H9 (cell line): ENCODE measurements around the gene CDH4. TPM values are rescaled to one million over a fixed set of nuclear protein-coding genes. Genes with fewer than 3 reads are reported as not detected.

ENCODE experiments used
- DNase-seq: peaks from one replicate; pipeline ENCODE4 v3.0.0-alpha.2; 2017
- H2AFZ ChIP-seq: one replicate; pipeline ENCODE4 v1.6.1; 2013; ENCODE audit warnings: mild to moderate bottlenecking, low read length, control low read depth, moderate library complexity
- H2AK5ac ChIP-seq: 2 replicates; pipeline ENCODE4 v1.6.1; 2013; ENCODE audit warnings: low read length, control low read depth, mixed read lengths; ENCODE audit not compliant: insufficient read length
- H2BK120ac ChIP-seq: one replicate; pipeline ENCODE4 v1.6.1; 2013; ENCODE audit warnings: low read depth, mild to moderate bottlenecking, low read length, control low read depth, inconsistent platforms; ENCODE audit not compliant: poor library complexity, severe bottlenecking
- H2BK12ac ChIP-seq: 2 replicates; pipeline ENCODE4 v1.6.1; 2013; ENCODE audit warnings: low read length, control low read depth, mixed read lengths, low read depth; ENCODE audit not compliant: insufficient read length
- H2BK15ac ChIP-seq: 2 replicates; pipeline ENCODE4 v1.6.1; 2013; ENCODE audit warnings: low read depth, low read length, control low read depth
- H2BK20ac ChIP-seq: one replicate; pipeline ENCODE4 v1.6.1; 2013; ENCODE audit warnings: low read depth, mild to moderate bottlenecking, low read length, control low read depth, inconsistent platforms; ENCODE audit not compliant: poor library complexity, severe bottlenecking
- H2BK5ac ChIP-seq: 2 replicates; pipeline ENCODE4 v1.6.1; 2013; ENCODE audit warnings: low read length, control low read depth, mixed read lengths; ENCODE audit not compliant: insufficient read length
- H3K14ac ChIP-seq: 2 replicates; pipeline ENCODE4 v1.6.1; 2013; ENCODE audit warnings: low read length, control low read depth; ENCODE audit not compliant: insufficient read depth
- H3K18ac ChIP-seq: 2 replicates; pipeline ENCODE4 v1.6.1; 2013; ENCODE audit warnings: low read depth, mild to moderate bottlenecking, mixed read lengths, low read length, control low read depth; ENCODE audit not compliant: insufficient read length
- H3K23ac ChIP-seq: 2 replicates; pipeline ENCODE4 v1.6.1; 2013; ENCODE audit warnings: low read length, control low read depth, mixed read lengths, low read depth; ENCODE audit not compliant: insufficient read length
- H3K23me2 ChIP-seq: 2 replicates; pipeline ENCODE4 v1.6.1; 2013; ENCODE audit warnings: low read depth, mild to moderate bottlenecking, mixed read lengths, low read length, control low read depth; ENCODE audit not compliant: insufficient read length, poor library complexity, severe bottlenecking
- H3K27ac ChIP-seq: 2 replicates; pipeline ENCODE4 v1.5.1; 2013; ENCODE audit warnings: low read length, control low read depth, mixed read lengths, low read depth; ENCODE audit not compliant: insufficient read length
- H3K27me3 ChIP-seq: 2 replicates; pipeline ENCODE4 v1.6.1; 2013; ENCODE audit warnings: low read length, control low read depth, inconsistent platforms; ENCODE audit not compliant: insufficient read depth
- H3K4ac ChIP-seq: 2 replicates; pipeline ENCODE4 v1.6.1; 2013; ENCODE audit warnings: low read depth, mild to moderate bottlenecking, control low read depth, inconsistent platforms, low read length, moderate library complexity
- H3K4me1 ChIP-seq: 2 replicates; pipeline ENCODE4 v1.6.1; 2013; ENCODE audit warnings: low read length, control low read depth, inconsistent platforms; ENCODE audit not compliant: insufficient read depth
- H3K4me2 ChIP-seq: 2 replicates; pipeline ENCODE4 v1.6.1; 2013; ENCODE audit warnings: low read length, control low read depth, mixed read lengths; ENCODE audit not compliant: insufficient read length, insufficient read depth
- H3K56ac ChIP-seq: 2 replicates; pipeline ENCODE4 v1.6.1; 2013; ENCODE audit warnings: low read depth, mild to moderate bottlenecking, mixed read lengths, low read length, control low read depth; ENCODE audit not compliant: insufficient read length
- H3K79me1 ChIP-seq: 2 replicates; pipeline ENCODE4 v1.6.1; 2013; ENCODE audit warnings: low read depth, mild to moderate bottlenecking, moderate library complexity, low read length, control low read depth, inconsistent platforms; ENCODE audit not compliant: insufficient read depth, poor library complexity, severe bottlenecking
- H3K79me2 ChIP-seq: 2 replicates; pipeline ENCODE4 v1.6.1; 2013; ENCODE audit warnings: low read length, control low read depth, inconsistent platforms; ENCODE audit not compliant: insufficient read depth
- H3K9ac ChIP-seq: 2 replicates; pipeline ENCODE4 v1.6.1; 2013; ENCODE audit warnings: low read length, control low read depth, mixed read lengths; ENCODE audit not compliant: insufficient read length; ENCODE audit errors: extremely low read depth
- H3K9me3 ChIP-seq: one replicate; pipeline ENCODE4 v1.6.1; 2013; ENCODE audit warnings: low read depth, low read length, inconsistent platforms; ENCODE audit not compliant: control insufficient read depth
- H3T11ph ChIP-seq: one replicate; pipeline ENCODE4 v1.6.1; 2013; ENCODE audit warnings: mild to moderate bottlenecking, low read length, control low read depth, inconsistent platforms
- H4K20me1 ChIP-seq: one replicate; pipeline ENCODE4 v1.6.1; 2013; ENCODE audit not compliant: control insufficient read depth, insufficient read length, insufficient read depth
- H4K5ac ChIP-seq: 2 replicates; pipeline ENCODE4 v1.6.1; 2013; ENCODE audit warnings: low read depth, mild to moderate bottlenecking, mixed read lengths, low read length, control low read depth; ENCODE audit not compliant: insufficient read length
- H4K8ac ChIP-seq: replicated peaks from 2 replicates; pipeline ENCODE4 v1.6.1; 2013; ENCODE audit warnings: low read length, control low read depth, mixed read lengths, low read depth; ENCODE audit not compliant: insufficient read length
- H4K91ac ChIP-seq: 2 replicates; pipeline ENCODE4 v1.6.1; 2013; ENCODE audit warnings: low read depth, mild to moderate bottlenecking, moderate library complexity, mixed read lengths, low read length, control low read depth; ENCODE audit not compliant: insufficient read length
- H3K27ac Mint-ChIP-seq, 3 experiments: 2 replicates in 2 of 3; 3 replicates in 1 of 3; pipeline ENCODE4 v1.8.0; 2020 to 2021; ENCODE audit warnings: mixed read lengths in 3 of 3, mild to moderate bottlenecking in 1 of 3, moderate library complexity in 1 of 3
- H3K27me3 Mint-ChIP-seq: 2 replicates; pipeline ENCODE4 v1.8.0; 2021; ENCODE audit warnings: low read depth, mild to moderate bottlenecking, moderate library complexity, mixed read lengths
- H3K36me3 Mint-ChIP-seq, 3 experiments: 2 replicates in 2 of 3; 3 replicates in 1 of 3; pipeline ENCODE4 v1.8.0; 2020 to 2021; ENCODE audit warnings: low read depth in 3 of 3, mixed read lengths in 3 of 3; ENCODE audit not compliant: insufficient read depth in 1 of 3
- H3K4me1 Mint-ChIP-seq, 2 experiments: 2 replicates each; pipeline ENCODE4 v1.8.0; 2020; ENCODE audit warnings: mixed read lengths in 2 of 2
- H3K4me3 Mint-ChIP-seq, 2 experiments: 2 replicates in 1 of 2; 3 replicates in 1 of 2; pipeline ENCODE4 v1.8.0; 2020 to 2021; ENCODE audit warnings: mild to moderate bottlenecking in 2 of 2, mixed read lengths in 2 of 2, moderate library complexity in 1 of 2
- H3K9me3 Mint-ChIP-seq, 2 experiments: 2 replicates in 1 of 2; 3 replicates in 1 of 2; pipeline ENCODE4 v1.8.0; 2020; ENCODE audit warnings: mild to moderate bottlenecking in 2 of 2, mixed read lengths in 2 of 2, moderate library complexity in 1 of 2
- CTCF ChIP-seq: fragments of 200-600 bp; sonication (generic); conservative IDR thresholded peaks from 3 replicates; pipeline ENCODE4 v1.8.0; 2021; ENCODE audit warnings: antibody characterized with exemption, mild to moderate bottlenecking
- WGBS: extraction: QIAGEN DNeasy Blood & Tissue Kit; methylation state at CpG from one replicate; pipeline ENCODE4 v1.1.7; 2013; ENCODE audit warnings: missing lambda C conversion rate, low lambda C conversion rate, mixed read lengths; ENCODE audit not compliant: insufficient read length; ENCODE audit errors: extremely low coverage; 5-methylcytosine and 5-hydroxymethylcytosine counted together
- total RNA-seq: library from RNA; stranded (reverse); gene quantifications from 2 replicates; pipeline ENCODE4 v1.2.1, GENCODE V29; 2021

The CDH4 gene
- total RNA-seq, 1 experiment from 2014 or later = 3.0 TPM

DNA sequence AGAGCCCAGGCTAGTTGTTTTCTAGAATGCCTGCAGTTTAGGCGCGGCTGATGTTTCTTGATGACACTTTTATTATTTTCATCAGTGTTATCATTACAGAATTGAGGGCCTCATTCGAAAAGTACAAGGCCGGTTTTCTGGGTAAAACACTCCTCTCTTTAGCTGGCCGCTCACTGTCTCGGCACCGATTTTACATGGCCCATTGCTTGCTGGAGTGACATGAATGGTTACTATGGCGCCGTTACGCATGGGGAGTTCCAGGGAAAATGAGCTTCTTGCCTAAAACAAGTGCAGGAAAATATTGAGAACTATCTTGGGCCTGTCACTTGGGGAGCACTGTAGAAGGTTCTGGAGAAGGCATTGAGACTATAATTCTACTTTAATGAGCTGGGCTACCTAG lies 317.8 kb downstream of the CDH4 start:
- DNase-seq = no peak

More for the DNA sequence above, 317.8 kb downstream of the CDH4 start:
- H3K23me2 ChIP-seq = no peaks in the 10 kb centered on the region
- H4K20me1 ChIP-seq = no peaks in the 10 kb centered on the region
- no peak overlapping the region for H3K18ac ChIP-seq
- Mint-ChIP-seq H3K9me3 (peaks cover 3 to 5% of the 10 kb centered on the region in 2 experiments; a peak in 3 of 5 replicates), H3K36me3 (peaks cover 0 to 5% (median 2%) of the 10 kb centered on the region in 3 experiments; a peak in 3 of 7 replicates), H3K27ac (no peak overlapping the region), H3K27me3 (peaks cover 29% of the 10 kb centered on the region), H3K4me1 (peaks cover 35 to 36% of the 10 kb centered on the region in 2 experiments), H3K4me3 (no peak overlapping the region)
- H3K79me1 ChIP-seq = no peaks in the 10 kb centered on the region
- H3K9ac ChIP-seq = no peak overlapping the region
- no peak overlapping the region for H2BK12ac ChIP-seq
- H3K56ac ChIP-seq = no peak overlapping the region
- H2BK120ac ChIP-seq = no peak overlapping the region
- no peak overlapping the region for H2BK20ac ChIP-seq
- no peaks in the 10 kb centered on the region for H3K79me2 ChIP-seq
- H3K14ac ChIP-seq = no peak overlapping the region
- no peak overlapping the region for H2BK15ac ChIP-seq
- H2BK5ac ChIP-seq = no peak overlapping the region
- WGBS = no CpG with 5 or more reads among the region's 10 CpGs
- H4K5ac ChIP-seq = no peak overlapping the region
- TF ChIP-seq CTCF = no peak
- H3T11ph ChIP-seq = no peak overlapping the region
- H4K8ac ChIP-seq = no peak overlapping the region
- no peak overlapping the region for H4K91ac ChIP-seq
- H3K9me3 ChIP-seq = no peaks in the 10 kb centered on the region
- no peak overlapping the region for H3K23ac ChIP-seq
- H3K4me2 ChIP-seq = no peak overlapping the region
- no peak overlapping the region for H2AK5ac ChIP-seq
- H3K27me3 ChIP-seq = no peaks in the 10 kb centered on the region; the same call in 1 of the 2 replicates
- peaks cover 6% of the 10 kb centered on the region; the same call in 1 of the 2 replicates for H3K4me1 ChIP-seq
- H2AFZ ChIP-seq = no peak overlapping the region
- no peak overlapping the region for H3K4ac ChIP-seq
- H3K27ac ChIP-seq = no peak overlapping the region
